Breast epithelium (tissue), 3 donors: ENCODE data around the gene FAM13B.
"Not testable (repeated sequence)": the region's sequence is repeated elsewhere in the genome, so short reads cannot be mapped to it uniquely, and the experiment has no call there.

Experiments used
- CTCF ChIP-seq, 3 donors: fragments of 450-650 bp; IDR thresholded peaks; one replicate each; pipeline ENCODE4 v1.5.1; 2016 to 2017; ENCODE audit warnings: antibody characterized with exemption in 3 of 3, mild to moderate bottlenecking in 3 of 3, moderate library complexity in 3 of 3
- POLR2A ChIP-seq: fragments of 450-650 bp; IDR thresholded peaks from one replicate; pipeline ENCODE4 v1.6.1; 2016; ENCODE audit warnings: antibody characterized with exemption, mild to moderate bottlenecking, moderate library complexity

- not testable (repeated sequence) for TF ChIP-seq CTCF (IDR thresholded peaks at IDR 0.05); POLR2A
Observed at GRCh38 chr5:137944280-137944679, 88.6 kb downstream of the FAM13B start.
